Skin epidermis (tissue), 12 donors: ENCODE measurements around the gene SLC44A2.
A peak's percentile ranks its signal among the peaks of the same experiment; 100 is the strongest.

Source experiments
- H3K27ac ChIP-seq, 21 experiments: fragments of 200-600 bp; sonication (generic) in 11 of 21; one replicate each; pipeline ENCODE4 v1.5.0; 2020; ENCODE audit warnings: mild to moderate bottlenecking in 3 of 21, inconsistent platforms in 2 of 21, moderate library complexity in 2 of 21
- H3K4me3 ChIP-seq, 7 experiments: fragments of 200-600 bp; sonication (generic) in 2 of 7; one replicate each; pipeline ENCODE4 v1.5.0; 2020; ENCODE audit warnings: inconsistent platforms in 2 of 7, mild to moderate bottlenecking in 2 of 7, moderate library complexity in 1 of 7

The SLC44A2 gene

GRCh38 chr19:10611907-10612306, 13.4 kb upstream of the SLC44A2 start:
- Histone ChIP-seq H3K27ac (peak overlapping the region in 9 of 21 experiments; percentile 6 to 75 (median 47)), H3K4me3 (no peak overlapping the region)

- Histone ChIP-seq H3K27ac (peak overlapping the region in 16 of 21 experiments; percentile 5 to 75 (median 46)), H3K4me3 (no peak overlapping the region)
Measured at GRCh38 chr19:10612499-10613119, 12.7 kb upstream of the SLC44A2 start.

- no peak overlapping the region for H3K27ac ChIP-seq
- H3K4me3 ChIP-seq: no peak overlapping the region
Measured at GRCh38 chr19:10615429-10616023, 9.8 kb upstream of the SLC44A2 start.

GRCh38 chr19:10617409-10618121, 7.8 kb upstream of the SLC44A2 start:
- peak overlapping the region in 13 of 21 experiments; percentile 2 to 66 (median 19) for H3K27ac ChIP-seq
- H3K4me3 ChIP-seq: no peak overlapping the region

- Histone ChIP-seq H3K4me3 (no peak overlapping the region), H3K27ac (no peak overlapping the region)
Measured at GRCh38 chr19:10618846-10619245, 6.5 kb upstream of the SLC44A2 start.

GRCh38 chr19:10620786-10621185, 4.6 kb upstream of the SLC44A2 start:
- no peak overlapping the region for H3K4me3 ChIP-seq
- no peak overlapping the region for H3K27ac ChIP-seq

- no peak overlapping the region for H3K27ac ChIP-seq
- H3K4me3 ChIP-seq: no peak overlapping the region
Measured at GRCh38 chr19:10621966-10622365, 3.4 kb upstream of the SLC44A2 start.

GRCh38 chr19:10624585-10624984, 768 bp upstream of the SLC44A2 start:
- Histone ChIP-seq H3K4me3 (peak overlapping the region in 1 of 7 experiments; percentile 50), H3K27ac (peak overlapping the region in 11 of 21 experiments; percentile 27 to 91 (median 81))

- peak overlapping the region; percentile 26 to 53 (median 46) for H3K4me3 ChIP-seq
- peak overlapping the region; percentile 42 to 94 (median 85) for H3K27ac ChIP-seq
Measured at GRCh38 chr19:10625762-10626138, 397 bp downstream of the SLC44A2 start.

- no peak overlapping the region for H3K4me3 ChIP-seq
- no peak overlapping the region for H3K27ac ChIP-seq
Measured at GRCh38 chr19:10631874-10632273, 6.5 kb downstream of the SLC44A2 start.

- Histone ChIP-seq H3K27ac (no peak overlapping the region), H3K4me3 (no peak overlapping the region)
Measured at GRCh38 chr19:10634430-10634829, 9.1 kb downstream of the SLC44A2 start.

- no peak overlapping the region for H3K4me3 ChIP-seq
- H3K27ac ChIP-seq: no peak overlapping the region
Measured at GRCh38 chr19:10634963-10635362, 9.6 kb downstream of the SLC44A2 start.

GRCh38 chr19:10636304-10636972, 11.1 kb downstream of the SLC44A2 start:
- Histone ChIP-seq H3K4me3 (no peak overlapping the region), H3K27ac (no peak overlapping the region)

GRCh38 chr19:10637894-10638293, 12.5 kb downstream of the SLC44A2 start:
- Histone ChIP-seq H3K4me3 (no peak overlapping the region), H3K27ac (no peak overlapping the region)

GRCh38 chr19:10639836-10640235, 14.5 kb downstream of the SLC44A2 start:
- Histone ChIP-seq H3K4me3 (no peak overlapping the region), H3K27ac (peak overlapping the region in 1 of 21 experiments; percentile 10)

GRCh38 chr19:10640361-10640760, 15.0 kb downstream of the SLC44A2 start:
- Histone ChIP-seq H3K4me3 (no peak overlapping the region), H3K27ac (no peak overlapping the region)

GRCh38 chr19:10641248-10641647, 15.9 kb downstream of the SLC44A2 start:
- Histone ChIP-seq H3K4me3 (no peak overlapping the region), H3K27ac (no peak overlapping the region)

GRCh38 chr19:10642473-10643171, 17.3 kb downstream of the SLC44A2 start:
- H3K4me3 ChIP-seq: no peak overlapping the region
- peak overlapping the region in 10 of 21 experiments; percentile 14 to 86 (median 74) for H3K27ac ChIP-seq

GRCh38 chr19:10643172-10643967, 18.0 kb downstream of the SLC44A2 start:
- no peak overlapping the region for H3K4me3 ChIP-seq
- peak overlapping the region in 15 of 21 experiments; percentile 29 to 86 (median 69) for H3K27ac ChIP-seq
